Mononuclear cell (primary cell): Measurements from ENCODE around the gene FAM174C. TPM values are rescaled to one million over a fixed set of nuclear protein-coding genes. Genes with fewer than 3 reads are reported as not detected.

ENCODE experiments used
- H3K27me3 ChIP-seq: 2 replicates; pipeline ENCODE4 v1.6.0; 2011; ENCODE audit warnings: low read length, control low read depth; ENCODE audit not compliant: insufficient read depth
- H3K4me1 ChIP-seq: 2 replicates; pipeline ENCODE4 v1.5.1; 2011; ENCODE audit warnings: mild to moderate bottlenecking, low read length, control low read depth; ENCODE audit not compliant: insufficient read depth
- H3K4me3 ChIP-seq: 2 replicates; pipeline ENCODE4 v1.5.1; 2011; ENCODE audit warnings: mild to moderate bottlenecking, low read length, moderate library complexity
- H3K9me3 ChIP-seq: 2 replicates; pipeline ENCODE4 v1.5.1; 2011; ENCODE audit warnings: low read depth, mild to moderate bottlenecking, control low read depth, low read length
- total RNA-seq: library from RNA; depleted of rRNA; stranded (reverse); fragments of >200 nt; gene quantifications from one replicate; pipeline ENCODE4 v1.2.3, GENCODE V29; 2012

Gene FAM174C
- total RNA-seq, 1 donor, result 16.3 TPM

- H3K4me3 ChIP-seq, result peak overlapping the region; percentile 68
Measured at GRCh38 chr19:1269478-1270212, 5.7 kb upstream of the FAM174C start.

GRCh38 chr19:1270213-1270853 is 5.0 kb upstream of the FAM174C start:
- Histone ChIP-seq H3K9me3 (no peaks in the 10 kb centered on the region), H3K4me3 (peak overlapping the region; percentile 68), H3K4me1 (peaks cover 91% of the 10 kb centered on the region), H3K27me3 (no peaks in the 10 kb centered on the region)

More at GRCh38 chr19:1269478-1270212, 5.7 kb upstream of the FAM174C start:
- Histone ChIP-seq H3K27me3 (no peaks in the 10 kb centered on the region), H3K4me1 (peaks cover 92% of the 10 kb centered on the region), H3K9me3 (no peaks in the 10 kb centered on the region)

GRCh38 chr19:1270854-1271527 is 4.3 kb upstream of the FAM174C start:
- H3K9me3 ChIP-seq, result no peaks in the 10 kb centered on the region
- H3K4me1 ChIP-seq, result peaks cover 87% of the 10 kb centered on the region
- H3K4me3 ChIP-seq, result no peak overlapping the region
- H3K27me3 ChIP-seq, result no peaks in the 10 kb centered on the region

GRCh38 chr19:1271528-1272422 is 3.6 kb upstream of the FAM174C start:
- H3K9me3 ChIP-seq, result no peaks in the 10 kb centered on the region
- no peak overlapping the region for H3K4me3 ChIP-seq
- peaks cover 87% of the 10 kb centered on the region for H3K4me1 ChIP-seq
- H3K27me3 ChIP-seq, result no peaks in the 10 kb centered on the region

- H3K4me3 ChIP-seq, result no peak overlapping the region
- H3K27me3 ChIP-seq, result no peaks in the 10 kb centered on the region
- no peaks in the 10 kb centered on the region for H3K9me3 ChIP-seq
Measured at GRCh38 chr19:1272423-1273262, 2.7 kb upstream of the FAM174C start.

GRCh38 chr19:1273263-1274041 is 1.9 kb upstream of the FAM174C start:
- H3K4me3 ChIP-seq, result no peak overlapping the region
- no peaks in the 10 kb centered on the region for H3K9me3 ChIP-seq
- H3K27me3 ChIP-seq, result no peaks in the 10 kb centered on the region
- H3K4me1 ChIP-seq, result peaks cover 76% of the 10 kb centered on the region

More at GRCh38 chr19:1272423-1273262, 2.7 kb upstream of the FAM174C start:
- H3K4me1 ChIP-seq, result peaks cover 84% of the 10 kb centered on the region

GRCh38 chr19:1274081-1274851 is 1.1 kb upstream of the FAM174C start:
- Histone ChIP-seq H3K27me3 (no peaks in the 10 kb centered on the region), H3K4me3 (no peak overlapping the region), H3K4me1 (peaks cover 71% of the 10 kb centered on the region), H3K9me3 (no peaks in the 10 kb centered on the region)

- Histone ChIP-seq H3K9me3 (no peaks in the 10 kb centered on the region), H3K27me3 (no peaks in the 10 kb centered on the region), H3K4me1 (peaks cover 69% of the 10 kb centered on the region), H3K4me3 (peak overlapping the region; percentile 61)
Measured at GRCh38 chr19:1274852-1275259, 474 bp upstream of the FAM174C start.

GRCh38 chr19:1275976-1276627 is 772 bp downstream of the FAM174C start:
- H3K4me1 ChIP-seq, result peaks cover 56% of the 10 kb centered on the region
- H3K27me3 ChIP-seq, result no peaks in the 10 kb centered on the region
- no peaks in the 10 kb centered on the region for H3K9me3 ChIP-seq
- peak overlapping the region; percentile 61 for H3K4me3 ChIP-seq

GRCh38 chr19:1276628-1277022 is 1.3 kb downstream of the FAM174C start:
- H3K4me1 ChIP-seq, result peaks cover 51% of the 10 kb centered on the region

GRCh38 chr19:1277061-1277460 is 1.7 kb downstream of the FAM174C start:
- Histone ChIP-seq H3K4me3 (no peak overlapping the region), H3K9me3 (no peaks in the 10 kb centered on the region)

More at GRCh38 chr19:1276628-1277022, 1.3 kb downstream of the FAM174C start:
- no peaks in the 10 kb centered on the region for H3K27me3 ChIP-seq
- peak overlapping the region; percentile 61 for H3K4me3 ChIP-seq
- H3K9me3 ChIP-seq, result no peaks in the 10 kb centered on the region

GRCh38 chr19:1278074-1278473 is 2.7 kb downstream of the FAM174C start:
- H3K4me1 ChIP-seq, result peaks cover 37% of the 10 kb centered on the region

More at GRCh38 chr19:1277061-1277460, 1.7 kb downstream of the FAM174C start:
- Histone ChIP-seq H3K4me1 (peaks cover 47% of the 10 kb centered on the region), H3K27me3 (no peaks in the 10 kb centered on the region)

More at GRCh38 chr19:1278074-1278473, 2.7 kb downstream of the FAM174C start:
- Histone ChIP-seq H3K27me3 (no peaks in the 10 kb centered on the region), H3K4me3 (no peak overlapping the region), H3K9me3 (no peaks in the 10 kb centered on the region)
